GM21360 (cell line): ENCODE data around the gene SLC6A7.

Experiments
- ATAC-seq: cut with Tn5 transposase; IDR thresholded peaks from one replicate; pipeline ENCODE4 v1.9.1; 2021; ENCODE audit warnings: mild to moderate bottlenecking, moderate library complexity; ENCODE audit not compliant: unreplicated experiment

Gene SLC6A7

DNA sequence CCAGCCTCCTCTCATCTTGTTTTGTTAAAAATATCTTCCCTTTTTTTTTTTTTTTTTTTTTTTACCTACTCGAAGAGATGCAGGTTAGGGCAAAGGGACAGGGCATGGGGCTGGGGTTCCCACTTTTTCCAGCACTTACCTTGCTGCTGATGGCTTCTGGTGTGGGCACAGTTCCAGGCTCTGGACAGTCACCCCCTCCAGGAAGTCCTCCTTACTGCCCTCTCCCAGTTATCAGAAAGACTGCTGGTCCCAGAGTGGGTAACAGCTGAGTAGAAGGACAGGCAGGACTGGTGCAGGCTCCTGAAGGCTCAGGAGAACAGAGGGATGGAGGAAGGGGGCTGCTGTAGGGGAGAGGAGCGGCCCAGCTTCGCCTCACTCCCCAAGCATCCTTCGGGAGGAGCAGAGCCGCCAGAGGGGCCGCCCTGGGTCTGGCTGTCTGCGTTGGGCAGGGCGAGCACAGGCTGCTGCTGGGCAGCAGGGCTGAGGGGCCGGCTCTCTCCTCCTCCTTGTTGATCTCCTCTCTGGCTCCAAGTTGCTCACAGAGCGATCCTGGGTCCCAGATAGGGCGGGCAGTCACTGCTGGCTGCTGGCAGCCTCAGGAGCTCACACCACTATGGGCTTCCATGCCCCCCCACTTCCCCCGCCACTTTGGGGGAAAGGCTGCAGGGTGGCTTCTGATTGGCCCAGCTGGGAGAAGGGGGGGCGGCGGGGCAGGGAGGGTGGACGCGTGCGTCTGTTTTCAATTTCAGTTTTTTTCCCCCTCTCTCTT, 34.4 kb upstream of the SLC6A7 start, which contains the start of gene PDGFRB:
Gene PDGFRB (minus strand): TSS at position 588 of the 769 bp plus-strand sequence. CDS start 18,798 bp downstream, outside the sequence.
- ATAC-seq, result no peak

DNA sequence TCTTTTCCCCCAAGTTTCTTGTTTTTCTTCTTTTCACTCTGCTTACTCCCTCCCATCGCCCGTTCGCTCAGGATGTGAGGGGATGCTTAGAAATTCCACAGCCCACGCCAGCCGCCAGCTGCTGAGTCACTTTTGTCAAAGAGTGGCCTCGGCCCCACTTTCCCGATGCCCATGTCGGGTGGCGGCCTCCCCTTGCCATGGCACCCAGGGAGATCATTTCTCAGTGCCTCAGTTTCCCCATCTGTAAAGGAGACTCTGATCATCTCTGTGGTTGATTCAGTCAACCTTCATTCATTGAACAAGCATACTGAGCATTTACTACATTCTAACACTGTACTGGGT, 33.9 kb upstream of the SLC6A7 start:
- ATAC-seq, result no peak

DNA sequence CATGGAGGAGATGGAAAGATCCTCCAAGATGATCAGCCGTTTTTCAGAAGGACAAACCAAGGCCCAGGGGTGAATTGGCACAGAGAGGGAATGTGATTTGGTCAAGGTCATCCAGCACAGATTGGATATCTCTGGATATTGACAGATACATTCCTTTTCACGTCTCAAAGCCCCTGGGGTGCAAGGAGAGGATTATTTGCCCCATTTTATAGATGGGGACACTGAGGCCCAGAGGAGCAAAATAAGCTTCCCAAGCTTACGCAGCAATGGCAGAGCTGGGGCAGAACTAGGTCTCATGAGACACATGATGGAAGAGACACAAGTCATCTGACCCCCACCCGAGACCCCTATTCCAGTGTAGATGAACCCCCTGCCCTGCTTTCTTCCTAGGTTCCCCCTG, 33.3 kb upstream of the SLC6A7 start:
- no peak for ATAC-seq

DNA sequence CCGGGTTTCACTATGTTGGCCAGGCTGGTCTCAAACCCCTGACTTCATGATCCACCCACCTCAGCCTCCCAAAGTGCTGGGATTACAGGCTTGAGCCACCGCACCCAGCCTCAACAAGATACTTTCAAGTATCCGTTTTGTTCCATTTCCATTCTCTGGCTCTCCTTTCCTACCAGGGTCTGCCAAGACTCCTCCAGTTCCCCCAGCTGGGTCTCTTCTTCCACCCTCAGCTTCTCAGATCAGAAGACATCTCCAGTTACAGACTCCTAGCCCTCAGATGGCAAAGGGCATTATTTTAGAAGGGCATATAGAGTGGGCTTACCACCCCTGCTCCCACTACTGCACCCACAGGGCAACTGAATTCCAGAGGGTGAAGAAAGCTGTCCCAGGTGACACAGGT, 32.7 kb upstream of the SLC6A7 start:
- ATAC-seq, result no peak

DNA sequence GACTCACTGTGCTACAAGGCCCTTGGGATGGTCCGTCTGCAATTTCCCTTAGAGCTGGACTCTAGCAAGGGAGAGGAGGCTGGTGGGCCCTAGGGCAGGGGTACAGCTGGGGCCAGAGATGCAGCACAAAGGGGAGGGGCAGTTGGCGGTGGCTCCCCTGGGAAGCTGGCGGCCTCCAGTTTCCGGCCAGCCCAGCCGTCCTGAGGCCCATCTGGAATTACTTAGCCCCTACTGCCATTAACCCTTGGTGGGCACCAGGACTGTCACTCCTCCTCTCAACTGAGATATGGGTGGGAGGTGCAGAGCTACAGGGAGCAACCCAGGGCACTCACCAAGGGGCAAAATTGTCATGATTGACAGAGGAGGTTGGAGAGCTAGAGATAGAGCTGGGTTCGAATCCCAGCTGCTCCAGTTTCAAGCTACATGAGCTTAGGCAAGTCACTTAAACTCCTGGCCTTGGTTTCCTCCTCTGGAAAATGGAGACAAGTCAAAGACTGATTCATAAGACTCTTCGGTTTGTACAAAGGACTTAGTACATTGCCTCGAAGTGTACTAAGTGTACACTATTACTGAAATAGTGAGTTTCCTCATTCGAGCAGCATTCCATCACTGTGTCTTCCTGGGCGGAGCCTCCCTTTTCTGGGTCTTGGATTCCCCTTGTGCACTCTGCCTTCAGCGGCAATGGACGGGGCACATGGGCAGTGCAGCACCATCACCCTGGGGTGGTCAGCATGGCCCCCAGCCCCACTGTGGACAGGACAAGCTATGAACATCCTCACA, 31.5 kb upstream of the SLC6A7 start:
- no peak for ATAC-seq

DNA sequence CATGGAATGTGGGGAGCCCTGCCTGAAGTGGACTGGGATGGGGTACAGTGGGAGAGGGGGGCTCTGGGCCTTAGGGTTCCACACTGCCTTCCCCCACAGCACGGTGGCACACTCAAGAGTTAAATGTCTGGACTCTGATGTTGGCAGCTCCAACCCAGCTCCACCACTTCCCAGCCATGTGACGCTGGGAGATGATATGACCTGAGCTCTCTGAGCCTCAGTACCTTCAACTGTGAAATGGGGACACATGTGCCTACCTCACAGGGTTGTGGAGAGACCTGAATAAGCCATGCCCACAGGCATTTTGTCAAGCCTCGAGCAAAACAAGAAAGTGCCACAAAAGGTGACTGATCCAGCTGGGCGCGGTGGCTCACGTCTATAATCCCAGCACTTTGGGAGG, 30.8 kb upstream of the SLC6A7 start:
- ATAC-seq, result no peak

DNA sequence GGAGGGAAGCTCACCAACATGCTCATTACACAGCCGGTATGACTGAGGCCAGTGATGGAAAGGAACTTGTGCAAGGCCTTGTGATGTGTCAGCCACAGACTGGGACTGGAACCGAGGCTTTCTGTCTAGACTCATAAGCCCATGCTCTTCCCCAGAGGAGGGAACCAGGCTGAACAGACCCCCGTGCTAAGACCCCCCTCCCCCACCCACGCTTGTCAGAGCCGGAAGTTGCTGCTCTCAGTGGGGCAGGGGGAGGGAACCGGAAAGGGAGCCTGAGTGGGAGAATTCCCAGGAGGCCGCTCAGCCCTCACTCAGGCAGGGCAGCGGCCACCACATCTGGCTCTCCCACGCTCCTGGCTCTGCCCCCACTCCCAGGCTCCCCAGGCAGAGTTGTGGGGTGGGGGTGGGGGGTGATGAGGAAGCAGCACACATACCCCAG, 30.1 kb upstream of the SLC6A7 start:
- no peak for ATAC-seq

DNA sequence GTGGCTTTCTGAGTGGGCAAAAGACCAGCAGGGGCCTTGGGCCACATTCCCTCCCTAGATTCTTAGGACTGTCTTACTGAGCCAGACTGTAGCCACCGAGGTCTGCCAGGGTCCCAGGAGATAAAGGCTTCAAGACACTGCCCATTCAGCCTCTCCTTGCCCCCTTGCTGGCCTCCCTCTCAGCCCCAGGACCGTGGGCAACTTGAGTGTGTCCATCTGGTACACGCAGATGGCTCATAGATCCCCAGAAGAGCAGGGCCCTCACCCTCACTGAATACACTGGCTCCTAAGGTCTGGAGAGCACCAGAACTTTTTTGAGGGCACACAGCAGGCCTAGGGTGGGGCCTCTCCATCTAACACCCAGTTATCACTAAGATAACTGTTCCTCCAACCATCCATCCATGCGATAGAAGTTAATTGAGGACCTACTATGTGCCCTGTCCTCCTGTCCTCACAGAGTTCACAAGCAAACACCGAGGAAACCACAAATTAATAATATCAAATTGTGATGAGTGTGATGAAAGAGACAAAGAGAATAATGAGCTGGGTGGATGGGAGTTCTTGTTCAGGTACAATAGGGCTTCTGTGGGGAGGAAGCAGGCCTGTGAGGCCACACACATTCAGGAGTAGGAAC, 29.3 kb upstream of the SLC6A7 start:
- ATAC-seq, result no peak

DNA sequence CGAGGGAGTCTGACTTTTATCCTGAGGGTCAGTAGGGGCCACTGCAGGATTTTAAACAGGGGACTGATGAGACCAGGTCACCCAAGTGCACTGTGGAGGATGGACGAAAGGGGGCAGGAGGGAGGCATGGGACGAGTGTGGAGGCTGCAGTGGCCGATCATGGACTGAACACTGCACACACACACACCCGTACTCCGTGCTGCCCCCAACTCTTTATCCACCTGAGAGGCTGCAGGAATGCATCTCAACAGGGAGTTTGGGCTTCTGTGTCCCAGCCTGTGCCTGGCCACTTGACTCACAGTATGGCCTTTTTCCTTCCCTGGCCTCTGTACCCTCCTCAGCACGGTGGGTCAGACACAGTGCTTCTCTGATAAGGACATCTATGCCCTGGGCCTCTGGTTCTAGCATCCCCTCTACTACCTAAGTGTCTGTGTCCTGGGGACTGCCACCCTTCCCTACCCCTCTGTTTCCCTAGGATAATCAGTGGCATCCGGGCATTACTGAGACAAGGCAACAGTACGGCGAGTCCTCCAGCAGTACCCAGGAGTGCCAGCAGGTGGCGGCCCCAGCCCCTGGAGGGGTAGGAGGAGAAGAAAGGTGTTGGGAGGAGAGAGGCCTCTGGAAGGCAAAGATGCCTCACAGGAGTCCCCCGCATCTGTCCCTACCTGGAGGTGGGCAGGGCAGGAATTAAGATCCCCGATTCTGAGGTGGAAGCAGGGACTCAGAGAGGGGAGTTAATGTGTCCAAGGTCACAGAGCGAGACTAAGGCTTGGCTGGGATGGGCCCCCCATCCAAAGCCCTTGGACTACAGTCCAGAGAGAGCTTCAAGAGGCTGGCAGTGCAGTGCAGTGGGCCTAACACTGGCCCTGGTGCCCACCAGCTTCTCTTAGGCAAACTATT, 28.4 kb upstream of the SLC6A7 start:
- peak; percentile 53 for ATAC-seq

DNA sequence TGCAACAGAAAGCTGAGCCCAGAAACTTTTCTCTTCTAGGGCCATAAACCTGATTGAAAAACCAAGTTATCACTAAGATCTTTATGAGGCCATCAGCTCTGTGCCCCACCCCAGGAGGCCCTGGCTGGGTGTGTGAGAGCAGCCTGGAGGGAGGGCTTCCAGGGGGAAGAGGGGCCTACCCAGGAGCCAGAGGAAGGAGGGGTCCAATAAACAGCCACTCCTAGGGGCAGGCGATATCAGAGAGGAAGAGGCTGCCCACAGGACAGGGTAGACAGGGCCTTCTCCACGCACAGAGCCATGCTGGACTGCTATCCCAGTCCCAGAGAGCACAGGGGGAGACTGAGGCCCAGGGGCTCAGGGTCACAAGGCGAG, 27.7 kb upstream of the SLC6A7 start:
- no peak for ATAC-seq

DNA sequence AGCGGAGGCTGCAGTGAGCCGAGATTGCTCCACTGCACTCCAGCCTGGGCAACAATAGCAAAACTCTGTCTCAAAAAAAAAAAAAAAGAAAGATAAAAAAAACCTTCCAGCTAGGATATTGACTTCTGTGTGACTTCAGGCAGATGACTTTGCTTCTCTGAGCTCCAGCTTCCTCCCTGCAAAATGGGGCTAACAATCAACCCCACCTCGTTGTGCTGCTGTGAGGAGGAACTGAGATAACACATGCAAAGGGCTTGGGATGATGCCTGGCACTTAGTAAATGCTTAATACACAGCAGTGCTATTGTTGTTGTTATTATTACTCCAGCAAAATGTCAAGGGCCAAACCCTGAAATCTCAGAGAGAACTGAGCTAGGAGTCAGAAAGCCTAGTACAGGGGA, 26.8 kb upstream of the SLC6A7 start:
- ATAC-seq, result no peak

DNA sequence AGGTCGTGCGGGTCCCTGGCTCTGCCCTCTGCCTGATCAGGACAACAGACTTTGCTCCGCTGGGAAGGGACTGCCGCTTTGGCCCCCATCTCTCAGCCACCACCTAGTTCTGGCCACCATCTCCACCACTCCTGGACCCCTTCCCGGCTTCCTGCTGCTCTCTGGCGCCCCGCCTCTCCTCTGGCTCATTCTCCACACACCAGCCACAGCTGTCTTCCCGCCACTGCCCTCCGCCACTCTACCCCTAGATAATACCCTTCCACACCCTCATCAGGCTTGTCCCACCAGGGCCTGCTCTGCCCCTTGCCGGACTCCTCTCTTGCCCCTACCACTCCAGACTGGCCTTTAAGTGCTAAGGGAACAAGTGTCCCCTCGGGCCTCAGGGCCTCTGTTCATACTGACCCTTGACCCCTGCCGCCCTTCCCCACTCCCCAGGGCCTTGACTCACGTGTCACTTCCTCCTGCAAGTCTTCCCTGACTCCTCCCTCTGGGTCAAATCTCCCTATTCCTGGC, 26.3 kb upstream of the SLC6A7 start:
- ATAC-seq, result no peak

DNA sequence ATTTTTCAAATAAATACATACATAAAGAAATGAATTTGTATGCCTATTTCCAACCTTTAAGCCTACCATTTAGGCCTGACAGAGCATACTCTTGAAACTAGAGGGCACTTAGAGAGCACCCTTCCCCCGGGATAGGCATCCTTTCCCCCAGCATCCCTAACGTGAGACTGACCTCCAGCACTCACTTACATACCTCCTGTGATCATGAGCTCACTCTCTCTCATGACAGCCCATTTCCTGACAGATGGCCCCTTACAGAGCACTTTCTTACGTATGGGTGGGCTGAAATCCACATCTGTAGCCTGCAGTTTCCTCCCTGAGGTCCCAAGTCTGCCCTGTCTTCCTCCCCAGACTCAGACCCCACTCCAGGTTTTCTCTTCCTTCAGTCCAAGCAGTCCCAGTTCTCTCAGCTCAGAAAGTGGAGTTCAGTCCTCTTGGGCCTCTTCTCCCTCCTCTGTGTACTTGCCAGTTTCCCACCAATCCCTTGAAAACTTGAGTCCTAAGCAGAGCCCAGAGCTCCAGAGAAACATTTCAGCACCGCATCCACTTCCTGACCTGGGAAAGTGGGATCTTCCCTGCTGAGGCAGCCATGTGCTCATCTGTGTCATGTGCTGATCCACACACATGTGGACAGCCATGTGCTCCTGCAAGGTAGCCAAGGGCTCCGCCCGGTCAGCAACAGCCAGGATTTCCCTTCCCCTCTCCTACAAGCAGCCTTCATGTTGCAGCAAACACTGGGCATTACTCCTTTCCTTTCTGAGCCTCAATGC, 25.5 kb upstream of the SLC6A7 start:
- ATAC-seq, result no peak

DNA sequence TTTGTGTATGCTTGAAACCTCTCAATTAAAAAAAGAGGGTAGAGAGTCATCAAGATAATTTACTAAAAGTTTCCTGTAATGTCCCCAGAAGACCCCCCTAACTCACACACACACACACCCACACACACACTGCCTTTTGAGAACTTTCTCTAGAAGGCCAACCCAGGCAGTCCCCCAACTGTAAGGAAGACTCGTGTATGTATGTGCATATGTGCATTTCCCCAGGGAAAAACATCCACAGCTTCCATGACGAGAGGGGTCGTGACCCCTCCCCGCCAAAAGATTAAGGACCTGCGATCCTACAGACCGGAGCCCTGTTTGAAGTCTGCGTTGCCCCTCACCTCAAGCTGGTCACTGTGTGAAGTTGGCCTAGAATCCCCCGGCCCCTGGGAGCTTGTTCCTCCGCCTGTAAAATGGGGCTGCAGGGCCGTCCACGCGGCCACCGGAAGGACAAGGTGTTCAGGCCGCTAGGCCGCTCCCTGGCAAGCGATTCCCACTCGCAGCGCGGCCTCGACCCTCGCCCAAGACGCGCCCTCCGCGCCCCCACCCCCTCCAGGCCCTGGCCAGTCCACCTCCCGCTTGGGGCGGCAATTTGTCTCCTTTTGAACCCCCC, 23.7 kb upstream of the SLC6A7 start:
- no peak for ATAC-seq

DNA sequence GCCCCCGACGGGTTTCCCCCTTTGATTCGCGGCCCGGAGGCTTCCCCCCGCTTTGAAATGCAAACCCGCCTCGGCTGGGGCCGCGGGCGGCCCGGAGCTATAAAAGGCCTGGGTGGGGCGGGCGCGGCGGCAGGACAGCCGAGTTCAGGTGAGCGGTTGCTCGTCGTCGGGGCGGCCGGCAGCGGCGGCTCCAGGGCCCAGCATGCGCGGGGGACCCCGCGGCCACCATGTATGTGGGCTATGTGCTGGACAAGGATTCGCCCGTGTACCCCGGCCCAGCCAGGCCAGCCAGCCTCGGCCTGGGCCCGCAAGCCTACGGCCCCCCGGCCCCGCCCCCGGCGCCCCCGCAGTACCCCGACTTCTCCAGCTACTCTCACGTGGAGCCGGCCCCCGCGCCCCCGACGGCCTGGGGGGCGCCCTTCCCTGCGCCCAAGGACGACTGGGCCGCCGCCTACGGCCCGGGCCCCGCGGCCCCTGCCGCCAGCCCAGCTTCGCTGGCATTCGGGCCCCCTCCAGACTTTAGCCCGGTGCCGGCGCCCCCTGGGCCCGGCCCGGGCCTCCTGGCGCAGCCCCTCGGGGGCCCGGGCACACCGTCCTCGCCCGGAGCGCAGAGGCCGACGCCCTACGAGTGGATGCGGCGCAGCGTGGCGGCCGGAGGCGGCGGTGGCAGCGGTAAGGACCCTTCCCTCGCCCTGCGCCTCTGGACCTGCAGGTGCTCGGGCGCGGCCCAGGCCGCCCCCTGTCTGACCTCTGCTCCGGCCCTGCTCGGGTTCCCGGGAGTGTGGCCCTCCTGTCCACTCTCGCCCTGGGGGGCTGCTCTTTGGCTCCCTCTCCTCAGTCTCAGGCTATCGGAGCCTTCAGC, 23.0 kb upstream of the SLC6A7 start, which contains the start of gene CDX1:
Gene CDX1 (plus strand): TSS at position 129 of the 862 bp plus-strand sequence. CDS start 99 bp downstream, at position 228.
- no peak for ATAC-seq

DNA sequence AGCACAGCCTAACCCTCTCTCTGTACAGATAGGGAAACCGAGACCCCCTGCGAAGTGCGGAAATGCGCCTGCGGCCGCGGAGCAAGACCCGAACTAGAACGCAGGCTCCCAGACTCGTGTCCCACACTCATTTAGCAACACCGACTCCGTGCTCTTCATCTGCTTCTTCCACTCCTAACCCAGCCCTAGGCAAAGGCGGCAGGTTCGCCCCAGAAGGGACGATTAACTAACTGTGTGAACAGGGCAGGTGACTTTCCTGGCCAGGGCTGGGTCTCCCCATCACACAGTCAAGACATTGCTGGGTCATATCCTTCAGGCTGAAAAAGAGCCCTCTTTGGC, 22.4 kb upstream of the SLC6A7 start:
- ATAC-seq, result no peak

DNA sequence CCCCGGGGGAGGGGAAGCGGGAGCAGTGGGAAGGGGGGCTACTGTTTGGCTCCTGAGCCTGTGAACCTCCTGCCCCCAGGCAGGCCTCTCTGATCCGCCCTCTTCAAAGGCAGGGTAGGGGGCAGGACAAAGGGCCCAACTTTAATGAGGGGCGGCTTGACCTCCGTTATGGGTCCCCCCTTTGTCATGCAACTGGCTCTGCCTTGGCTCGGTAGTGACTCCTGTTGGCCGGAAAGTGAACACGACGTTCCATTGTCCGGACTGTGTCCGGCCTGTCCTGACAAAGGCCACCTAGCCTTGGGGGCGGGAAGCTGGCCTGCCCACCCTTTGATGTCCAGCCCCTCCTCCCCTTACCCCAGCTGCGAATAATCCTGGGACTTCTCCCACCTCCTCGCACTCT, 22.0 kb upstream of the SLC6A7 start:
- no peak for ATAC-seq

DNA sequence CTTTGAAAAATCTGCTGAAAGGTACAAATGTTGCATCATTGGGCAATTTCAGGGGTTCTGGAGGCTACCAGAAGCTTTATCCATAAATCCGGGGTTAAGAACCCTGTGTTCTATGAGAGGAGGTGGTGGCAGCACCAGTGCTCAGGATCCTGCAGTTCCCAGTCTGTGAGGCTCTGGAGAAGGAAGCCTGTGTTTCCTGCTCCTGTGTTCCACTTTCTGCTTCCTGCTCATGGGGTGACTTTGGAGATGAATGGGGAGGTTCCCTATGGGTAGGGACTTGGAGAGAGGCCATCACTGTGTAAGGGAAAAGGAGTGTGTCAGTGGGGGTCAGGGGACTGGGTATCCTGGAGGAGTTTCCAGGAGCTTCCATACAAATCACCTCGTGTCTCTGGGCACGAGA, 21.0 kb upstream of the SLC6A7 start:
- ATAC-seq, result no peak

DNA sequence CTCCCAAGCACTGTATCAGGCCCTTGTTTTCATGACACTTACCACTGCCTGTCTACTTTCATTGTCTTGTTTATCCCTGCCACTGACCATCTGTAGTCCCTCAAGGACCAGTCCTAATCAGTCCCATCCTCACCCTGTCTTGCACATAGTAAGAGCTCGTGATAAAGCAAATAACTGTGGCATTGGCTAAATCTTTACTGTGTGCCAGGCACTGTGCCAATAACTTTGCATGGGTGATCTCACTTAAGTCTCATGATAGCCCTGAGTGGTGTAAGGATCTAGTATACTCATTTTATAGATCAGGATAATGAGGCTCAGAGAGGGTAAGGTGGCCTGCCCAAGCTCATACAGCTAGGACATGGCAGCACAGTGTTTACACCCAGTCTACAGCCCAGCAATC, 17.7 kb upstream of the SLC6A7 start:
- no peak for ATAC-seq
